SJCRH30 (cell line): Measurements from ENCODE around the gene OR7A5. TPM values are rescaled to one million over a fixed set of nuclear protein-coding genes. Genes with fewer than 3 reads are reported as not detected.
"Not testable (repeated sequence)": the region's sequence is repeated elsewhere in the genome, so short reads cannot be mapped to it uniquely, and the experiment has no call there.

Experiments
- DNase-seq, 2 experiments: peaks; one replicate each; pipeline ENCODE4 v3.0.0-alpha.2; 2015 to 2020
- H3K27ac ChIP-seq: fragments of 250-450 bp; sonication (Bioruptor Pico); 2 replicates; pipeline ENCODE4 v1.5.1; 2020; ENCODE audit warnings: mild to moderate bottlenecking, moderate library complexity
- H3K27me3 ChIP-seq: fragments of 250-450 bp; sonication (Bioruptor Pico); 2 replicates; pipeline ENCODE4 v1.5.1; 2020; ENCODE audit warnings: mild to moderate bottlenecking, moderate library complexity
- H3K36me3 ChIP-seq: fragments of 250-450 bp; sonication (Bioruptor Pico); 2 replicates; pipeline ENCODE4 v1.5.1; 2020; ENCODE audit warnings: mild to moderate bottlenecking, moderate library complexity
- H3K4me1 ChIP-seq: fragments of 250-450 bp; sonication (Bioruptor Pico); 2 replicates; pipeline ENCODE4 v1.5.1; 2020; ENCODE audit warnings: mild to moderate bottlenecking, moderate library complexity
- H3K4me3 ChIP-seq: fragments of 250-450 bp; sonication (Bioruptor Pico); 2 replicates; pipeline ENCODE4 v1.5.1; 2020; ENCODE audit warnings: mild to moderate bottlenecking, moderate library complexity
- H3K9me3 ChIP-seq: fragments of 250-450 bp; sonication (Bioruptor Pico); replicated peaks from 2 replicates; pipeline ENCODE4 v1.5.1; 2020; ENCODE audit warnings: mild to moderate bottlenecking, moderate library complexity
- total RNA-seq: library from RNA; depleted of rRNA; stranded (reverse); fragments of >200 nt; shearing (Covaris generic); gene quantifications from 2 replicates; pipeline ENCODE4 v1.2.3, GENCODE V29; 2014; rRNA removed

The OR7A5 gene
- total RNA-seq, 1 experiment from 2014 or later, result not detected

- Histone ChIP-seq H3K9me3 (no peaks in the 10 kb centered on the region), H3K36me3 (no peaks in the 10 kb centered on the region), H3K27ac (no peak overlapping the region), H3K27me3 (peaks cover 9% of the 10 kb centered on the region; the same call in 1 of the 2 replicates), H3K4me3 (no peak overlapping the region), H3K4me1 (peaks cover under 1% of the 10 kb centered on the region; the same call in 1 of the 2 replicates)
- DNase-seq, result no peak
Observed at GRCh38 chr19:14779151-14779550, 55.8 kb downstream of the OR7A5 start.

GRCh38 chr19:14778110-14778845 lies 56.7 kb downstream of the OR7A5 start, which contains the start of gene ADGRE2:
TSS of gene ADGRE2 (minus strand) at chr19:14778560. CDS start at chr19:14776756, 1,804 bp downstream.
- H3K4me1 ChIP-seq, H3K9me3 ChIP-seq, DNase-seq, H3K4me3 ChIP-seq, H3K27ac ChIP-seq, H3K36me3 ChIP-seq, H3K27me3 ChIP-seq: not testable (repeated sequence)

GRCh38 chr19:14777645-14778044 lies 57.3 kb downstream of the OR7A5 start:
- not testable (repeated sequence) for H3K4me3 ChIP-seq, DNase-seq, H3K9me3 ChIP-seq, H3K27ac ChIP-seq, H3K4me1 ChIP-seq, H3K27me3 ChIP-seq, H3K36me3 ChIP-seq

Other genes with a start within 250 kb of the OR7A5 start
- not detected in 2 replicates for gene ADGRE3, start 160.3 kb downstream of the OR7A5 start, total RNA-seq
- gene ZNF333, start 145.1 kb downstream of the OR7A5 start, total RNA-seq, result 13.0 and 14.4 TPM in 2 replicates
- 0.66 and 0.85 TPM in 2 replicates for gene ADGRE2, start 56.6 kb downstream of the OR7A5 start, total RNA-seq
- gene OR7C1, start within 50 bp of the OR7A5 start, total RNA-seq, result 0.02 TPM in 1 of 2 replicates, not detected in the other
- not detected in 2 replicates for gene OR7A10, start 13.7 kb upstream of the OR7A5 start, total RNA-seq
- gene OR7A17, start 50.9 kb upstream of the OR7A5 start, total RNA-seq, result not detected in 2 replicates
- gene OR7C2, start 106.3 kb upstream of the OR7A5 start, total RNA-seq, result not detected in 2 replicates
- gene SLC1A6, start 144.7 kb upstream of the OR7A5 start, total RNA-seq, result not detected in 2 replicates
- gene CASP14, start 214.3 kb upstream of the OR7A5 start, total RNA-seq, result 0.02 TPM in 1 of 2 replicates, not detected in the other
- not detected in 2 replicates for gene OR1I1, start 247.0 kb upstream of the OR7A5 start, total RNA-seq